Neural cell (in vitro differentiated cells): Measurements from ENCODE around the gene SYT5.

ENCODE experiments used
- CTCF ChIP-seq: fragments of 450-650 bp; IDR thresholded peaks from 2 replicates; pipeline ENCODE4 v1.5.1; 2014; ENCODE audit warnings: antibody characterized with exemption, mild to moderate bottlenecking, moderate library complexity; ENCODE audit not compliant: poor library complexity, severe bottlenecking
- EZH2 ChIP-seq: fragments of 200-600, 300-800 bp; shearing (Covaris generic), sonication (generic); IDR thresholded peaks from 2 replicates; pipeline ENCODE4 v1.6.1; 2014; ENCODE audit warnings: antibody characterized with exemption, low read length, borderline replicate concordance, mild to moderate bottlenecking; ENCODE audit not compliant: insufficient read depth, poor library complexity, severe bottlenecking
- POLR2AphosphoS5 ChIP-seq: IDR thresholded peaks from 2 replicates; pipeline ENCODE4 v1.6.1; 2012
- RAD21 ChIP-seq: fragments of 450-650 bp; conservative IDR thresholded peaks from 2 replicates; pipeline ENCODE4 v1.6.1; 2014; ENCODE audit warnings: antibody characterized with exemption, mild to moderate bottlenecking, moderate library complexity
- REST ChIP-seq: IDR thresholded peaks from 2 replicates; pipeline ENCODE4 v1.6.1; 2012; ENCODE audit warnings: borderline replicate concordance

DNA sequence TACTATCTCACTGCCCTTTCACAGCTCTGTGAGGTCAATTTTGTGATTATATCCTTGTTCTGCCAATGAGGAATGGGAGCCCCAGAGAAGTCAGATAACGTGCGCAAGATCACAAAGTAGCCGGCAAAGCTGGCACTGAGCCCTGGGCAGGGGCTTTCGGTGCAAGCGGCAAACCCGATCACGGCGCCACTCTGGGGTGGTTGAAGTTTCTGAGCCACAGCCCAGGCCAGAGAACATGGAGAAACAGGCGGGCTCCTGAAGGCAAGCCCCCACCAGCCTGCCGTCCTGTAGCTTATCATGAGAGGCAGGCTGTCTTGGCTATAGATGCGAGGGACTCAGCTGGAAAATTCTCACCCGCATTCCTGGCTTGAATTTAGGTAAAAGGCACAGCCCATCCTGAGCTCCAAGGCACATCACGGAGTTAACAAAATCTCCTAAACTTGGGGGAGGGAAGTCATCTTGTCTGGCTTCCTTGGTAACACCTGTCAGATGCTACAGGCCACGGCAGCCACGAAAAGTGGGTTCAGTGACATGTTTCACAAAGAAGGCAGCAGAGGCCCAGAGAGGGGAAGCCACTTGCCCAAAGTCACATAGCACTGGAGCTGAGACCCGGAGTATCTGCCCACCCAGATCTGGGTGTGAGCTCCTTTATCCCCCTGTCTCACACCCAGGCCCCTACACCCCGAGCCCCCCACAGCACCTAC is 43.5 kb downstream of the SYT5 start:
- TF ChIP-seq CTCF (no peak), POLR2AphosphoS5 (no peak), RAD21 (no peak), EZH2 (no peak), REST (no peak)
